ENCODE measurements around the gene SCO2.

DNA sequence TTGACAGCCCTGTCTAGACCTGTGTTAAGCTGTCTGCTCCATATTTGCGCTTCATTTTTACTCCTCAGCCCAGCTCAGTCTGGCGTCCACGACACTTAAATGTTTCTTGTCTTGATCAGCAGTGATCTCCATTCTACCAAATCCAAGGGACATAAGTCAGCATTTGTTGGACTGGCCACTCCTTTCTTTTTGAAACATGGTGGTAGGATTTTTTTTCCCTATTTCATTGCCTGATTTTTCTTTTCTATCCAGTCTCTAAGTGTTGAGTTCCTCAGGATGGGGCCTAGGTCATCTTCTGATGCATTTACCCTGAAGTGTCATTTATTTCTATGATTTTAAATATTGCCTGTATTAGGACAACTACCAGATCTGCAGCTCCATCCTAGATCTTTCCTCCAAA, 16.5 kb downstream of the SCO2 start:
- TF ChIP-seq EZH2 (IDR thresholded peaks at IDR 0.05; ENCODE audit: borderline replicate concordance, low read depth, low read length, severe bottlenecking), result no peak
- TF ChIP-seq, protein P1, sequence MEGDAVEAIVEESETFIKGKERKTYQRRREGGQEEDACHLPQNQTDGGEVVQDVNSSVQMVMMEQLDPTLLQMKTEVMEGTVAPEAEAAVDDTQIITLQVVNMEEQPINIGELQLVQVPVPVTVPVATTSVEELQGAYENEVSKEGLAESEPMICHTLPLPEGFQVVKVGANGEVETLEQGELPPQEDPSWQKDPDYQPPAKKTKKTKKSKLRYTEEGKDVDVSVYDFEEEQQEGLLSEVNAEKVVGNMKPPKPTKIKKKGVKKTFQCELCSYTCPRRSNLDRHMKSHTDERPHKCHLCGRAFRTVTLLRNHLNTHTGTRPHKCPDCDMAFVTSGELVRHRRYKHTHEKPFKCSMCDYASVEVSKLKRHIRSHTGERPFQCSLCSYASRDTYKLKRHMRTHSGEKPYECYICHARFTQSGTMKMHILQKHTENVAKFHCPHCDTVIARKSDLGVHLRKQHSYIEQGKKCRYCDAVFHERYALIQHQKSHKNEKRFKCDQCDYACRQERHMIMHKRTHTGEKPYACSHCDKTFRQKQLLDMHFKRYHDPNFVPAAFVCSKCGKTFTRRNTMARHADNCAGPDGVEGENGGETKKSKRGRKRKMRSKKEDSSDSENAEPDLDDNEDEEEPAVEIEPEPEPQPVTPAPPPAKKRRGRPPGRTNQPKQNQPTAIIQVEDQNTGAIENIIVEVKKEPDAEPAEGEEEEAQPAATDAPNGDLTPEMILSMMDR (IDR thresholded peaks at IDR 0.05; ENCODE audit: borderline replicate concordance, extremely low read depth, low read length, poor library complexity, severe bottlenecking), result no peak

Measured in DND-41 (cell line).